ENCODE measurements around the gene EFHD1.

GRCh38 chr2:232655392-232655791 lies 22.0 kb downstream of the EFHD1 start:
- TF ChIP-seq CTCF (IDR thresholded peaks at IDR 0.05) (no peak), POLR2A (IDR thresholded peaks at IDR 0.05) (no peak)

Measured in lower leg skin (tissue), 3 donors.